Lower leg skin (tissue), 3 donors: Measurements from ENCODE around the gene MTUS2.

ENCODE experiments used
- CTCF ChIP-seq, 3 donors: fragments of 450-650 bp; IDR thresholded peaks; one replicate each; pipeline ENCODE4 v1.5.1; 2016; ENCODE audit warnings: antibody characterized with exemption in 3 of 3, mild to moderate bottlenecking in 3 of 3, moderate library complexity in 2 of 3
- POLR2A ChIP-seq, 2 donors: fragments of 450-650 bp; IDR thresholded peaks; one replicate each; pipeline ENCODE4 v1.6.1; 2016 to 2017; ENCODE audit warnings: antibody characterized with exemption in 2 of 2, mild to moderate bottlenecking in 1 of 2, moderate library complexity in 1 of 2

- TF ChIP-seq CTCF (IDR thresholded peaks at IDR 0.05) (no peak), POLR2A (IDR thresholded peaks at IDR 0.05) (no peak)
Observed at GRCh38 chr13:29527916-29528315, 707.8 kb downstream of the MTUS2 start.
